Measurements from ENCODE around the gene TRIM14.

GRCh38 chr9:98086461-98086860 is 32.6 kb downstream of the TRIM14 start:
- TF ChIP-seq CTCF (IDR thresholded peaks at IDR 0.05) (no peak), POLR2A (IDR thresholded peaks at IDR 0.05) (no peak), POLR2AphosphoS5 (IDR thresholded peaks at IDR 0.05) (no peak)

Measured in breast epithelium (tissue), 3 donors.